Erythroblast (primary cell): ENCODE measurements around the gene IL2.

Experiments used
- GATA1 ChIP-seq: IDR thresholded peaks from 2 replicates; pipeline ENCODE4 v1.6.1; 2011; ENCODE audit warnings: low read depth, mild to moderate bottlenecking, control low read depth, low read length, moderate library complexity
- POLR2A ChIP-seq: IDR thresholded peaks from 2 replicates; pipeline ENCODE4 v1.6.1; 2011; ENCODE audit warnings: mild to moderate bottlenecking, low read length

- no peak for TF ChIP-seq POLR2A
- no peak for TF ChIP-seq GATA1
These were observed 25.4 kb upstream of the IL2 start for GRCh38 chr4:122481766-122482405.
